Measurements from ENCODE around the gene MAGI2.
"Not testable (repeated sequence)": the region's sequence is repeated elsewhere in the genome, so short reads cannot be mapped to it uniquely, and the experiment has no call there.

MAGI2 gene

GRCh38 chr7:78322231-78322630, 1131.2 kb downstream of the MAGI2 start:
- not testable (repeated sequence) for DNase-seq

GRCh38 chr7:78317371-78317770, 1136.1 kb downstream of the MAGI2 start:
- no peak for DNase-seq

GRCh38 chr7:78316110-78316509, 1137.4 kb downstream of the MAGI2 start:
- DNase-seq, result no peak

GRCh38 chr7:78315119-78315518, 1138.3 kb downstream of the MAGI2 start:
- no peak for DNase-seq

- no peak for DNase-seq
These were observed 1142.3 kb downstream of the MAGI2 start for GRCh38 chr7:78311181-78311580.

- no peak for DNase-seq
These were observed 1145.6 kb downstream of the MAGI2 start for GRCh38 chr7:78307892-78308291.

GRCh38 chr7:78306634-78307033, 1146.8 kb downstream of the MAGI2 start:
- DNase-seq, result no peak

GRCh38 chr7:78301407-78301806, 1152.1 kb downstream of the MAGI2 start:
- DNase-seq, result no peak

- DNase-seq, result no peak
These were observed 1154.4 kb downstream of the MAGI2 start for GRCh38 chr7:78299088-78299487.

GRCh38 chr7:78296644-78297371, 1156.7 kb downstream of the MAGI2 start:
- no peak for DNase-seq

GRCh38 chr7:78296046-78296597, 1157.3 kb downstream of the MAGI2 start:
- DNase-seq, result no peak

GRCh38 chr7:78289471-78289870, 1164.0 kb downstream of the MAGI2 start:
- DNase-seq, result not testable (repeated sequence)

- no peak for DNase-seq
These were observed 1168.5 kb downstream of the MAGI2 start for GRCh38 chr7:78284945-78285344.

- DNase-seq, result no peak
These were observed 1173.2 kb downstream of the MAGI2 start for GRCh38 chr7:78280276-78280675.

GRCh38 chr7:78279457-78279856, 1174.0 kb downstream of the MAGI2 start:
- DNase-seq, result no peak

GRCh38 chr7:78279032-78279431, 1174.4 kb downstream of the MAGI2 start:
- DNase-seq, result no peak

GRCh38 chr7:78267141-78267540, 1186.3 kb downstream of the MAGI2 start:
- DNase-seq, result no peak

- DNase-seq, result no peak
These were observed 1188.0 kb downstream of the MAGI2 start for GRCh38 chr7:78265486-78265885.

GRCh38 chr7:78265071-78265470, 1188.4 kb downstream of the MAGI2 start:
- no peak for DNase-seq

- no peak for DNase-seq
These were observed 1189.4 kb downstream of the MAGI2 start for GRCh38 chr7:78264105-78264504.

- DNase-seq, result no peak
These were observed 1191.7 kb downstream of the MAGI2 start for GRCh38 chr7:78261739-78262138.

- DNase-seq, result no peak
These were observed 1192.2 kb downstream of the MAGI2 start for GRCh38 chr7:78261302-78261701.

GRCh38 chr7:78260826-78261225, 1192.6 kb downstream of the MAGI2 start:
- no peak for DNase-seq

GRCh38 chr7:78254726-78255055, 1198.8 kb downstream of the MAGI2 start:
- DNase-seq, result no peak
